Hepatocyte (in vitro differentiated cells): Measurements from ENCODE around the gene AK5. TPM values are rescaled to one million over a fixed set of nuclear protein-coding genes. Genes with fewer than 3 reads are reported as not detected.

ENCODE experiments used
- DNase-seq: peaks from one replicate; pipeline ENCODE4 v3.0.0-alpha.2; 2016; ENCODE audit warnings: low spot score
- H2AFZ ChIP-seq: fragments of 200-600 bp; sonication (generic); 2 replicates; pipeline ENCODE4 v1.6.0; 2016; ENCODE audit warnings: antibody characterized with exemption, mild to moderate bottlenecking
- H3K27ac ChIP-seq: fragments of 200-600 bp; sonication (generic); 2 replicates; pipeline ENCODE4 v1.5.1; 2016; ENCODE audit warnings: mild to moderate bottlenecking
- H3K27me3 ChIP-seq: fragments of 200-600 bp; sonication (generic); 2 replicates; pipeline ENCODE4 v1.6.1; 2016
- H3K36me3 ChIP-seq: fragments of 200-600 bp; sonication (generic); replicated peaks from 2 replicates; pipeline ENCODE4 v1.5.1; 2016; ENCODE audit warnings: low read depth; ENCODE audit not compliant: insufficient read depth
- H3K4me1 ChIP-seq: fragments of 200-600 bp; sonication (generic); 2 replicates; pipeline ENCODE4 v1.5.1; 2016; ENCODE audit warnings: mild to moderate bottlenecking, moderate library complexity; ENCODE audit not compliant: insufficient read depth
- H3K4me2 ChIP-seq: fragments of 200-600 bp; sonication (generic); 2 replicates; pipeline ENCODE4 v1.6.0; 2016
- H3K4me3 ChIP-seq: fragments of 200-600 bp; sonication (generic); 2 replicates; pipeline ENCODE4 v1.5.1; 2016; ENCODE audit warnings: mild to moderate bottlenecking
- H3K79me2 ChIP-seq: fragments of 200-600 bp; sonication (generic); 2 replicates; pipeline ENCODE4 v1.6.0; 2017; ENCODE audit warnings: mild to moderate bottlenecking
- H3K9me2 ChIP-seq: fragments of 200-600 bp; sonication (generic); replicated peaks from 2 replicates; pipeline ENCODE4 v1.6.0; 2017; ENCODE audit warnings: mild to moderate bottlenecking; ENCODE audit not compliant: insufficient read depth
- H3K9me3 ChIP-seq: fragments of 200-600 bp; sonication (generic); 2 replicates; pipeline ENCODE4 v1.5.1; 2016; ENCODE audit warnings: low read depth, mild to moderate bottlenecking
- H4K20me1 ChIP-seq: fragments of 200-600 bp; sonication (generic); 2 replicates; pipeline ENCODE4 v1.6.0; 2016; ENCODE audit warnings: mild to moderate bottlenecking; ENCODE audit not compliant: insufficient read depth, poor library complexity, severe bottlenecking
- EZH2 ChIP-seq: fragments of 200-600 bp; sonication (generic); IDR thresholded peaks from 2 replicates; pipeline ENCODE4 v1.6.1; 2016; ENCODE audit warnings: antibody characterized with exemption, mild to moderate bottlenecking, borderline replicate concordance
- EZH2phosphoT487 ChIP-seq: fragments of 200-600 bp; sonication (generic); IDR thresholded peaks from one replicate; pipeline ENCODE4 v1.6.1; 2018; ENCODE audit warnings: antibody characterized with exemption, mild to moderate bottlenecking, low read depth, moderate library complexity; ENCODE audit not compliant: unreplicated experiment, severe bottlenecking
- WGBS: methylation state at CpG from one replicate; pipeline ENCODE4 v1.1.6; 2016; ENCODE audit warnings: low lambda C conversion rate; ENCODE audit errors: missing lambda C conversion rate; 5-methylcytosine and 5-hydroxymethylcytosine counted together
- polyA plus RNA-seq: library from polyadenylated mRNA; unstranded; fragments of >200 nt; fragmentation: Nextera tagmentation; extraction: Ambion mirVana; gene quantifications from 2 replicates; pipeline ENCODE4 v1.2.1, GENCODE V29; 2016
- total RNA-seq: library from RNA; depleted of rRNA; stranded (reverse); fragments of >200 nt; gene quantifications from 2 replicates; pipeline ENCODE4 v1.2.3, GENCODE V29; 2014
- TF ChIP-seq, protein P1 (sequence below): fragments of 200-600 bp; sonication (generic); IDR thresholded peaks from 2 replicates; pipeline ENCODE4 v1.5.1; 2016; ENCODE audit warnings: antibody characterized with exemption, mild to moderate bottlenecking; ENCODE audit not compliant: poor library complexity

Gene AK5
- total and polyA plus RNA-seq, 2 experiments from 2014 or later: 0.05 TPM; not detected in 1

DNA sequence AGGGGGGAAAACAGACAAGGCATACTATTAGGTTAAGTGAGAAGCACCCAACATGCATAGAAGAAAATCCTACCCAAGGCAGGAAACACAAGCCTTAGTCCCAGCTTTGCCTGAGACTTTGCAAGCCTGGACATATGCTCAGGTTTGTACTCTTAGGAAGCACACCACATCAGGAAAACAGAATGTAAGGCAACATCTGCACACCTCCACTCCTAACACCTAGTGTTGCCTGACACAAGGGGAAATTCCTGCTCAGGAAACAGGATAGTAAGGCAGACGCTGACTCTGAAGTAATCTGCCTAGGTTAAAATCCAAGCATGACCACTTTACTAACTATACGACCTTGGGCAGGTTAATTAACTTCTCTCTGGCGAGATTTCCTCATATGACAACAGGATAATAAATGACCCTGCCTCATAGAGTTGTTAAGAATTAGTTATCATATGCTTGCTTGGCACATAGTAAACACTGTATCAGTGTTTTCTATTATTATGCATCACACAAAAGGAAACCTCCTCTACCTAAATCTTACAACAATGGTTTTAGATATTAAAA is 280.9 kb downstream of the AK5 start:
- no peak for TF ChIP-seq EZH2
- TF ChIP-seq, protein P1, sequence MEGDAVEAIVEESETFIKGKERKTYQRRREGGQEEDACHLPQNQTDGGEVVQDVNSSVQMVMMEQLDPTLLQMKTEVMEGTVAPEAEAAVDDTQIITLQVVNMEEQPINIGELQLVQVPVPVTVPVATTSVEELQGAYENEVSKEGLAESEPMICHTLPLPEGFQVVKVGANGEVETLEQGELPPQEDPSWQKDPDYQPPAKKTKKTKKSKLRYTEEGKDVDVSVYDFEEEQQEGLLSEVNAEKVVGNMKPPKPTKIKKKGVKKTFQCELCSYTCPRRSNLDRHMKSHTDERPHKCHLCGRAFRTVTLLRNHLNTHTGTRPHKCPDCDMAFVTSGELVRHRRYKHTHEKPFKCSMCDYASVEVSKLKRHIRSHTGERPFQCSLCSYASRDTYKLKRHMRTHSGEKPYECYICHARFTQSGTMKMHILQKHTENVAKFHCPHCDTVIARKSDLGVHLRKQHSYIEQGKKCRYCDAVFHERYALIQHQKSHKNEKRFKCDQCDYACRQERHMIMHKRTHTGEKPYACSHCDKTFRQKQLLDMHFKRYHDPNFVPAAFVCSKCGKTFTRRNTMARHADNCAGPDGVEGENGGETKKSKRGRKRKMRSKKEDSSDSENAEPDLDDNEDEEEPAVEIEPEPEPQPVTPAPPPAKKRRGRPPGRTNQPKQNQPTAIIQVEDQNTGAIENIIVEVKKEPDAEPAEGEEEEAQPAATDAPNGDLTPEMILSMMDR: no peak
- TF ChIP-seq EZH2phosphoT487: no peak
- Histone ChIP-seq H3K9me2 (no peaks in the 10 kb centered on the region), H3K9me3 (no peaks in the 10 kb centered on the region), H3K27me3 (no peaks in the 10 kb centered on the region), H3K36me3 (peaks cover 12% of the 10 kb centered on the region), H3K4me2 (no peak overlapping the region), H3K4me3 (no peak overlapping the region), H3K79me2 (no peaks in the 10 kb centered on the region), H2AFZ (no peak overlapping the region), H3K4me1 (no peaks in the 10 kb centered on the region), H4K20me1 (no peaks in the 10 kb centered on the region), H3K27ac (no peak overlapping the region)
- no peak for DNase-seq
- WGBS: 84% methylated on average over 3 of the region's 3 CpGs

DNA sequence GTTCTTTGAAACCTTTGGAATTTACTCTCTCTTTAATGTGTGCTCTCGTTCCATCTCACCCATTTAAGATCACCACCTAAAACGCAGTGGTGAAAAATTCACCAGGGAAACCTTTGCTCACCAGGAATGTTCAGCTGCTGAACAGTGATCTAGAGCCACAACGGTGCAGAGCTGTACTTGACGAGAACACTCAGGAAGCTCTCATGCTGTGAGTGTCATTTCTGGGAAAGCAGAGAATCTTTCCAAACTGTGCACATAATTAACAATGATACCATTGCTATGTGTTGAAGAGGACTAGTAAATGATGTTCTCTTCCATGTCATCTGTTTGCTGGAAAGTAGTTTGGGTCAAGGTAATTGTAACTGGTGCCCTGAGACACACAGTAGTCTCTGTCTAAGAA is 283.5 kb downstream of the AK5 start:
- Histone ChIP-seq H3K4me2 (no peak overlapping the region), H3K9me2 (no peaks in the 10 kb centered on the region), H3K36me3 (peaks cover 12% of the 10 kb centered on the region), H3K79me2 (no peaks in the 10 kb centered on the region), H4K20me1 (no peaks in the 10 kb centered on the region), H2AFZ (no peak overlapping the region), H3K4me1 (no peaks in the 10 kb centered on the region), H3K9me3 (no peaks in the 10 kb centered on the region), H3K27me3 (no peaks in the 10 kb centered on the region), H3K4me3 (no peak overlapping the region), H3K27ac (no peak overlapping the region)
- TF ChIP-seq EZH2phosphoT487 (no peak), EZH2 (no peak)
- TF ChIP-seq, protein P1: no peak
- 92% methylated on average over 4 of the region's 4 CpGs for WGBS
- DNase-seq: no peak

GRCh38 chr1:77571642-77572041 is 289.8 kb downstream of the AK5 start:
- H3K27ac ChIP-seq: no peak overlapping the region
- H3K4me1 ChIP-seq: no peaks in the 10 kb centered on the region
- H3K9me2 ChIP-seq: no peaks in the 10 kb centered on the region
- H3K36me3 ChIP-seq: peaks cover 4% of the 10 kb centered on the region
- H2AFZ ChIP-seq: no peak overlapping the region
- no peaks in the 10 kb centered on the region for H4K20me1 ChIP-seq
- H3K4me2 ChIP-seq: no peak overlapping the region
- no peaks in the 10 kb centered on the region for H3K27me3 ChIP-seq
- H3K9me3 ChIP-seq: peaks cover 5% of the 10 kb centered on the region
- DNase-seq: no peak
- no peak overlapping the region for H3K4me3 ChIP-seq
- 97% methylated on average over 3 of the region's 3 CpGs for WGBS
- H3K79me2 ChIP-seq: no peaks in the 10 kb centered on the region
- TF ChIP-seq, protein P1: no peak
- no peak for TF ChIP-seq EZH2phosphoT487
- TF ChIP-seq EZH2: no peak

DNA sequence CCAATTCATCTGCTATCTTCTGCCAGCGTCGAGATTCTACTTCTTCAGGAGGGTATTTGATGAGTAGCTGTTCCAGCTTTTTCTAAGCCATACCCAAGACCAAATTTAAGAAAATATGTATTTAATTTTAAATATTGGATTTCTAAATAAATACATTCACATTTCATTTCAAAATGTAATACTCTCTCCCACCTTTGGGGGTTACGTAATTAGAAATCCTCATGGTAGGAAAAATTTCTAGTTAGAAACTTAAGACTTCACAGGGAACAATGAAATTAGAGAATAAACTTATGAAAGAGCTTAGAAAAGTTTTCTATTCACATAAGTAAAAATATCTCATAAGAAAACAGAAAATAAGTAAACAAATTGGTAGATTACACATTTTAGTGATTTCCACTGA is 297.7 kb downstream of the AK5 start:
- DNase-seq: no peak
- Histone ChIP-seq H3K9me2 (no peaks in the 10 kb centered on the region), H3K27me3 (no peaks in the 10 kb centered on the region), H3K4me2 (no peak overlapping the region), H3K36me3 (no peaks in the 10 kb centered on the region), H3K4me1 (no peaks in the 10 kb centered on the region), H4K20me1 (no peaks in the 10 kb centered on the region), H3K27ac (no peak overlapping the region), H3K9me3 (no peaks in the 10 kb centered on the region), H3K79me2 (no peaks in the 10 kb centered on the region), H3K4me3 (no peak overlapping the region), H2AFZ (no peak overlapping the region)
- no peak for TF ChIP-seq EZH2
- TF ChIP-seq, protein P1: no peak
- no peak for TF ChIP-seq EZH2phosphoT487
- 98% methylated on average over 3 of the region's 3 CpGs for WGBS
